ENCODE data around the gene BATF3.
"Not testable (repeated sequence)": the region's sequence is repeated elsewhere in the genome, so short reads cannot be mapped to it uniquely, and the experiment has no call there.

Gene BATF3, protein sequence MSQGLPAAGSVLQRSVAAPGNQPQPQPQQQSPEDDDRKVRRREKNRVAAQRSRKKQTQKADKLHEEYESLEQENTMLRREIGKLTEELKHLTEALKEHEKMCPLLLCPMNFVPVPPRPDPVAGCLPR

DNA sequence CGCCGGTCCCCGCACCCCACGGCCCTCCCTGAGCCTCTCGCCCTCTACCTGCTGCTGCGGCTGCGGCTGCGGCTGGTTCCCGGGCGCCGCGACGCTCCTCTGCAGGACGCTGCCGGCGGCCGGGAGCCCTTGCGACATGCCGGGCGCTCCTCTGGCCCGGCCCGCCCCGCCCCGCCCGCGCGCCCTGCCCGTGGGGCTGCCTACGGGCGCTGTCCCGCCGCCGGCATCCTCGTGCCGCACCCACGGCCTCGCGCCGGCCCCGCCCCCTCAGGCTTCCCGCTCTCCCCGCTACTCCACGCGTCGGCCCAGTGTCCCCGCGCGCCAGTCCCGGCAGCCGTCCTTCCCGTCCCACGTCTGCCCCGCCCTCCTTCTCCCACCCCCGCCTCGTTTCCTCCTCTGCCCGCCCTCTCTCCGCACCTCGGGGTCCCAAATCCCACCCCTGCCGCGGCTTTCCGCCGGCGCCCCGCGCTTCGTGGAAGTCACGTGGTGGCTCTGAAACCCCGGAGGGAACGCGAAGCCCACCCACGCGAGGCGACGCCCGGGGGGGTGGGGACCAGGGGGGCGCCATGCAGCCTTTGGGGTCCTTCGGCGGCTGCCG, at the start of gene BATF3:
BATF3 (minus strand) TSS at position 216 of the 598 bp plus-strand sequence; CDS start at position 138, 78 bp downstream.
- no peak for DNase-seq

DNA sequence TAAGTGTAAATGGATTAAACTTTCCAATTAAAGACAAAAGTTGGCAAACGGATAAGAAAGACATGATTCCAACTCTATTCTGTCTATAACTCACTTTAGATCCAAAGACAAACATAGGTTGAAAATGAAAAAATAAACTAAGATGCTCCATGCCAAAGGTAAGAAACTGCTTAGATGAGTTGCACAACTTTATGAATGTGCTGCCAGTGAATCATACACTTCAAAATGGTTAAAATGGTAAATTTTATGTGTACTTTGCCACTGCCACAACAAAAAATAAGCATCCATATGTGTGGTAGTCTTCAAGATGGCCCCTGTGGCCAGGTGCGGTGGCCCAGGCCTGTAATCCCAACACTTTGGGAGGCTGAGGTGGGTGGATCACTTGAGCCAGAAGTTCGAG, 46.9 kb upstream of the BATF3 start:
- no peak for DNase-seq

DNA sequence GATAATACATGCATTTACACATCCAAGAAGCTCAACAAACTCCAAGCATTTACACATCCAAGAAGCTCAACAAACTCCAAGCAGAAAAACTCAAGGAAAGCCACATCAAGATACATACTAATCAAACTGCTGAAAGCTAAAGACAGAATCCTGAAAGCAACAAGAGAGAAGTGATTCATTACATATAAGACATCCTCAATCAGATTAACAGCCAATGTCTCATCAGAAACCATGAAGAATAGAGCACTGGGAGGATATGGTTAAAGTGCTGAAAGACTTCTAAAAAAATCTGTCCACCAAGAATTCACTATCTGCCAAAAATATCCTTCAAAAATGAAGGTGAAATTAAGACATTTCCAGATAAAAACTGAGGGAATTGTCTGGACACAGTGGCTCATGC, 45.7 kb upstream of the BATF3 start:
- no peak for DNase-seq

DNA sequence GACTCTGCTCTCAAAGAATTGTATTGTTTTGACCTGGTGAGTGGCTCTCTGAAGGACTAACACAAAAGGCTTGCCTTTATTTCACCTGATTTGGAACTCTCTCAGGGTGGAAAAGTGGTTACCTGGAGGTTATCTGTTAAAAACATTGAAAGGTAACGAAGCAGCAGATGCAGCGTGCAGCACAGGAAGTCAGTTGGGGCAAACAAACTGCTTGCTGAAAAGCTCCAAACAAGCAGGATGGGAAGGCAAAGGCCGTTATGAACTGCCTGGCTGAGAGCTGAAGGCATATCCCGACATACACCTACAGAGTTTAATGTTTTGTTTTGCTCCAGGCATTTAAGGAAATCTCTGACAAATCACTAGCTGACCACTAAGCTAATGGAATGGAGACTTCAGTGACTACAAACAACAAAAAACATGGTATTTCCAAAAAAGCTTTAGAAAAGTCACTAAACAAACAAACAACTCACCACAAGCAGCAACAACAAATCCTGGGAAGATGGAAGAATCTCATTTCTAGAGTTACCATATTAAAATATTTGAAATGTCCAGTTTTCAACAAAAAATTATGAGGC, 44.3 kb upstream of the BATF3 start:
- DNase-seq = no peak

DNA sequence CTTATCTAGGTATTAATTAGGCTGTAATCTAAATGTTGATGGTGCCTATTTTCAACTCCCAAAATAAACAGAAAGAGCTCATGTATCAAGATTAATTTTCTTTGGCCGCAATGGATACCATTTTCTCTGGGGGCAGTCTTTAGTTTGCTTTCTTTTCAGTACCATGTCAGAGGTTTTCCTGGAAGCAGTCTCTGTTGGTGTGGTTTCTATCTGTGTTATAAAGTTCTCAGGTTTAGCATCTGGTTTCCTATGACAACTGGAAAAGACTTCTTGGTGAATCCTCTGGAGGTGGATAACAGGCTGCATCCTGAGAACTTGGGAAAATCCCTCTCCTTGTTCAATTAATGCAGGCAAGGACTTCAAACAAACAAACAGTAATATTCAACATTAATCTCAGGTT, 38.7 kb upstream of the BATF3 start:
- no peak for DNase-seq

DNA sequence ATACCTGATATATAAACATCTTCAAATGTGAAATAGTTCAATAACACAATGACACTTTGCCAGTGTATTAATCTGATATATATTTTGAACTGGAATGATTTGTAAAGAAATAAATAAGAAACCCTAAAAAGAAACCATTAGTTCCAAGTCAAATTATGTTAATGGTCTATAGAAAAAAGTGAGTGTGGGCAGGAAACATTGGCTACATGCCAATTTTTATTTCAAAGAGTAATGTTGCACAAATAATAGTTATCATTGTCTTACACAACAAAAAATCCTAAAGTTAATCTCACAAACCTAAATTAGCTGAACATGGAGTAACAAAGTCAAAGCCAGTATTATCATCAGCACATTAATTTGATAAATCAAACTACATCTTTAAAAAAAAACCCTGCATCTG, 37.9 kb upstream of the BATF3 start:
- DNase-seq = no peak

DNA sequence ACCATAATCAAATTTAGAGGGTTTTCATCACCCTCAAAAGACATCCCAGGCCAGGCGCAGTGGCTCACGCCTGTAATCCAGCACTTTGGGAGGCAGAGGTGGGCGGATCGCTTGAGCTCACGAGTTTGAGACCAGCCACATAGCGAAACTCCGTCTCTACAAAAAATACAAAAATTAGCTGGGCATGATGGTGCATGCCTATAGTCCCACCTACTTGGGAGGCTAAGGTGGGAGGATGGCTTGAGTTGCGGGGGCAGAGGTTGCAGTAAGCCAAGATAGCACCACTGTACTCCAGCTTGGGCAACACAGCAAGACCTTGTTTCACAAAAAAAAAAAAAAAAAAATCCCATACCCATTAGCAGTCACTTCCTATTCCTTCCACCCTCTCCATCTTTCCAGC, 33.5 kb upstream of the BATF3 start:
- no peak for DNase-seq

DNA sequence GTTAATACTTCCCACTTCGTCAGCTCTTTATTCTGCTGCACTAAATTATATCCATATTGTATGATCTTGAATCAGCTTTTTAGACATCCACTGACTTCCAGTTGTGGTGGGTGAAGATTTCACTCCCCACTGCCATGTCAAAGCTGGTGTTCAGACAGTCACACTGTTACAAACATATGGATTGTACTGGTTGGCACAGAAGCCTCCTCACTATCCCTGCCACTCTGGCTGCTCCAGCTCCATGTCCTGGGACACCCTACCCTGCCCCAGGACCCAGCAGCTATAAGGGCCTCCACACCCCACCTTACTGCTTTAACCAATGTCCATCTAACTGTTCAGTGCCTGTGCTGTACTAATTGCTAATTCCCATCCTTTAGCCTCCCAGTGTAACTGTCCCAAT, 32.0 kb upstream of the BATF3 start:
- no peak for DNase-seq

DNA sequence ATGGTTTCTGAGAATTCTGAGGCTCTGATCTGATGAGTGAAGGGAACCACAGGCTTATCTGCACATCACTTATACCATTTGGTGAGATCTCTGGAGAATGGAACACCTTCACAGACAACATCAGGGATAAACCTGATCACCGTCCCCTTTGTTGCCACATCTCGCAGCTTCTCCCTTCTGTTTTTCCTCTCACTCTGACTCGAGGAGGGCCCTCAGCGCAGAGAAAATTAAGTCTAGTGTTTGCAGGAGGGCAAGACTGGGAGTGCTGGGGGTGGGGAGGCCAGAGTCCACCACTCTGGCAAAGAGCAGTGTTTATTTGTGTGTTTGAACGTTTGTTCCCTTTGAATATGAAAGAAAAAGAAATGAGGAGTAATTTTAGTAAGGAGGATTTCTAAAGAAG, 29.0 kb upstream of the BATF3 start:
- DNase-seq = no peak

DNA sequence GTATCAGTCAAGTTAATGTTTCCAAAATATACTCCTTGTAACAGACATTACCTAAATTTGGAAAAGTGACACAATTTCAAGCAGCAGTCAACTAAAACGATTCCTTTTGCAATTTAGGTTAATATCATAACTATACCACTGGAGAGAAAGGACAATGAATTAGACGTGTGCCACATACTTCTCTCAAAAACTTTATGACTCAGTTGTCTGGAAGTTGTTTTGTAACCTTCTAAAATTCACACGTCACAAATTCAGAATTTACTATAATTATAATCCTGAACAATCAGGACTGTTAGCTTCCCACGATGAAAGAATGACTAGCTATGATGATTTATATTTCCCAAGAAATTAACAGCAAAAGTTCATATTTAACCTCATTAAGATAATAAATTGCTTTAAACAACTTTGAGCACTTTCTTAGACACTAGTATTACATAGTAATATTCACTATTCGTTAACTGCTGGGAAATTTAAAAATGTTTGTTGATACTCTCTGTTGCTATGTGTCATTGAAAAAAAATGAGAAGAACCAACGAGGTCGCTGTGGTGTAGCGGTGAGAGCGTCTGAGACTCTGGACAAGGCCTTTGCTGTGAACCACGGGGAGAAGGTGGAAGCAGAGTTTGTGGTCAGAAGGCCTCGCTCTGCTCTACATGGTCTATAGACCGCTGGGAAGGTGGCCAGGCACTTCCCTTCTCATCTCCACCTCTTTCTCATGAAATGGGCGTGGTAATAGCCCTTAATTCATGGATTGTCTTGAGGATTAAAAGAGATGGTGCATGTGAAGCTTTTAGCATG, 27.9 kb upstream of the BATF3 start:
- DNase-seq = no peak

DNA sequence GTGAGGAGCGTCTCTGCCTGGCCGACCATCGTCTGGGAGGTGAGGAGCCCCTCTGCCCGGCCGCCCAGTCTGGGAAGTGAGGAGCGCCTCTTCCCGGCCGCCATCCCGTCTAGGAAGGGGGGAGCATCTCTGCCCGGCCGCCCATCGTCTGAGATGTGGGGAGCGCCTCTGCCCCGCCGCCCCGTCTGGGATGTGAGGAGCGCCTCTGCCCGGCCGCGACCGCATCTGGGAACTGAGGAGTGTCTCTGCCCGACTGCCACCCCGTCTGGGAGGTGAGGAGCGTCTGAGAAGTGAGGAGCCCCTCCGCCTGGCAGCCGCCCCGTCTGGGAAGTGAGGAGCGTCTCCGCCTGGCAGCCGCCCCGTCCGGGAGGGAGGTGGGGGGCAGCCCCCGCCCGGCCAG, 25.0 kb upstream of the BATF3 start:
- not testable (repeated sequence) for DNase-seq

DNA sequence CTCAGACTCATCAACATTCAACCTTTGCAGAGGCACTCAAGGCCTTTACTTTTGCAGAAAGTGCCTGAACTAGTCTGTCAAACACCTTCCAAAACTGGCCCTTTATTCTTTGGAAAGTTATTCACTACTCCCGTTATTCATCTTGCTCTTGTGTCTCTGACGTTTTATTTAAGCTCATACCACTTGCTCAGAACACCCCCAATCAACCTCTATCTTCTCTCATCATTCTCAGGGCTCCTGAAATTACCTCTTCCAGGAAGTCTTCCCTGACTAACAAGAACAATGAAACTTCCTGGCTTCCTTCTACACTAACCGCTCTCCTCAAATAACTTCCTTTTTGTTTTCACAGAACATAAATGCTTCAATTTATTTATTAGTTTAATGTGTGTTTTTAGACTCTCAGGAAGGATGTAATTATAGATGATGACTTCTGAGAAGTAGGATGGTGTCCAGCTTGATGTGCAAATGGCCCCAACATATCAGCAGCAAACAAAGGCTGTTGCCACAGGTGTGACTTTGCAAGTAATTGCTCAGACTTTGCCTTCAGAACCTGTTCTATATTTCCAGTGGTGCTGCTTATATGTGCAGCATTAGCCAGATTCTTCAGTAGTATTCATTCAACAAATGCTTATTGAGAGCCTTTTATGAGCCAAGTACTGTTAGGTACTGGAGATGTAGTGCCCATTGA, 22.8 kb upstream of the BATF3 start:
- DNase-seq = no peak

DNA sequence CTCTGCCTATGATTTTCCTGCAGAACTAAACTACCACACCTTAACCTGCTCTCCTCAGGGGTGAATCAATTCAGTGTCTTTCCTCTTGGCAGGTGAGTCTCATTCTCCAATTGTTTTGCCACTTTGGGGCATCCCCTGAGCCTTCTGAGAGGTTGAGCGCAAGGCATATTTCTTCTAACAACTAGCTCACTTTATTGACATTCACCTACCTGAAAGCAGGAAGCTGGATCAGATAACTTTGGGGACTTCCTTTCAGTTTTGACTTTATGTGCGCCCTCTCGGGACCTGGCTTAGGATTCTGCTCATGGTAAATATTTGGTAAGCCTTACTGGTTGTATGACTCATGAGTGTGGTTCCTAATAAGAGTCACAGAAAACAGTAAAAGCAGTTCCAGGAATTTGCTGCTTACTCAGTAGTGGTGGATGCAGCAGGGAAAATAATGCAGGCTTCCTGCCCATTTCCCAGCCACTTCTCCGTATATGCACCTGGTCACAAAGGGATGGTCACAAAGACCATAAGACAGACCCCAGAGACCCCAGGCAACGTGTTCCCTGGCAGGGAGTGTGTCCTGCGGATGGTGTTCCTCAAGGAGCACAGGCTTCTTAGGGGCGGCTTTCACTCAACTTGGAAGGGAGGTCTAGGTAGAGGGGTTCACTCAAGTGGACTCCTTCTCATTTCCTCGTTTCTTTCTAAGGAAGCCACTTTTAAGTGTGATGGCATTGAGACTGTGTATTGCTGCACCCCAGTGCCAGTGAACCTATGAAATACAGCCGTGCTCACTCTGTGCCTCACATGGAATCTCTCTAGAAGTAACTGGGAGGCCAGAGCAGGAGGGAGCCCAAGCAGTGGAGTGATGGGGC, 22.0 kb upstream of the BATF3 start:
- no peak for DNase-seq

DNA sequence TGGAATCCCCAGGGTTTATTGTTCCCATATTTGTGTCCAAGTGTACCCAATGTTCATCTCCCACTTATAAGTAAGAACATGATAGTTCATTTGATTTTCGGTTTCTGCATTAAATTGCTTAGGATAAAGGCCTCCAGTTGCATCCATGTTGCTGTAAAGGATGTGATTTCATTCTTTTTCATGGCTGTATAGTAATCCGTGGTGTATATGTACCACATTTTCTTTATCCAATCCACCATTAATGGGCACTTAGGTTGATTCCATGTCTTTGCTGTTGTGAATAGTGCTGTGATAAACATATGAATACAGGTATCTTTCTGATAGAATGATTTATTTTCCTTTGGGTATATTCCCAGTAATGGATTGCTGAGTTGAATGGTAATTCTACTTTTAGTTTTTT, 20.0 kb upstream of the BATF3 start:
- no peak for DNase-seq

DNA sequence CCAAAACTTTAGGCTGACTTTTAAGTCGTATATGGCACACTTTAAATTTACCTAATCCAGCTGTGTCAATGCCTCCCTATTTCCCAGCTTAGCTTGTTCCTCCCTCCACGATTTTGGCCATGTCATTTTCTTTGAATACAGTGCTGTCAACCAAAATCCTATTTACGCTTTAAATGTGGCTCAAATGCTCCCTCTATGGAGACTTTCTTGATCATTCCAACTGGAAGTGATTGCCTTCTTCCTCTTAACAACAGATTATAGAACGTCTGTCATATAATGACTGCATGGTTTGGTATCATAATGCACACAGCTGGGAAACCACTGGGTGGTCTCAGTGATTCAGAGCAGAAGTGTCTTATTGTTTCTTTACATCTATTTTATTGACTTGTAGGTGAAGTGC, 18.9 kb upstream of the BATF3 start:
- DNase-seq = no peak

DNA sequence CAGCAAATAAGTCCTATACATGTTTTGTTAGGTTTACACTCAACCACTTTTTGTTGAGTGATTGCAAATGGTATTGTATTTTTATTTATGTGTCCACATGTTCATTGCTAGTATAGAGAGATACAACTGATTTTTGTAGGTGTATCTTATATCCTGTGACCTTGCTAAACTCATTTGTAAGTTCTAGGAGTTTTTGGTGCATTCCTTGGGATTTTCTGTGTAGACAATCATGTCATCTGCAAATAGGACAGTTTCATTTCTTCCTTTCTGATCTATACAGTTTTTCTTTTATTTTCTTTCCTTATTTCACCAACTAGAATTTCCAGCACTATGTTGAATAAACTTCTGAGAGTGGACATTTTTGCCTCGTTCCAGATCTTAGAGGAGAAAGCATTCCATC, 16.5 kb upstream of the BATF3 start:
- DNase-seq = no peak

DNA sequence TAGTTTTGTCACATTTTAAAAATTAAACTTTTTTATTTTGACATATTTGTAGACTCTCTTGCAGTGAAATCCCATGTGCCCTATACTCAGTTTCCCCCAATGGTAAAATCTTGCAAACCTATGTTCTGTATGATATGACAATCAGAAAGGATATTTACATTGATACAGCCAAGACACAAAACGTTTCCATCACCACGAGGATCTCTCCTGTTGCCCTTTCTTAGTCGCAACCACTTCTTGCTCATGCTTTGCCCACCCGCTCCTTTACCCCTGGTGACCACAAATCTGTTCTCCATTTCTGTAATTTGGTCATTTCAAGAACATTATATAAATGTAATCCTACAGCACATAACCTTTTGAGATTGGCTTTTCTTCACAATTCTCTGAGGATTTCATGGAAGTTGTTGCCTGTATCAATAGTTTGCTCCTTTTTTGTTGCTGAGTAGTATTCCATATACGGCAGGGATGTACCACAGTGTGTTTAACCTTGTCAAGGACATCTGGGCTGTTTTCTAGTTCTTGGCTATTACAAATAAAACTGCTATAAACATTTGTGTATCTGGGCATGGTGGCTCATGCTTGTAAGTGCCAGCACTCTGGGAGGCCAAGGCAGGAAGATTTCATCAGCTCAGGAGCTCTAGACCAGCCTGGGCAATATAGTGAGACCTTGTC, 14.0 kb upstream of the BATF3 start:
- no peak for DNase-seq

DNA sequence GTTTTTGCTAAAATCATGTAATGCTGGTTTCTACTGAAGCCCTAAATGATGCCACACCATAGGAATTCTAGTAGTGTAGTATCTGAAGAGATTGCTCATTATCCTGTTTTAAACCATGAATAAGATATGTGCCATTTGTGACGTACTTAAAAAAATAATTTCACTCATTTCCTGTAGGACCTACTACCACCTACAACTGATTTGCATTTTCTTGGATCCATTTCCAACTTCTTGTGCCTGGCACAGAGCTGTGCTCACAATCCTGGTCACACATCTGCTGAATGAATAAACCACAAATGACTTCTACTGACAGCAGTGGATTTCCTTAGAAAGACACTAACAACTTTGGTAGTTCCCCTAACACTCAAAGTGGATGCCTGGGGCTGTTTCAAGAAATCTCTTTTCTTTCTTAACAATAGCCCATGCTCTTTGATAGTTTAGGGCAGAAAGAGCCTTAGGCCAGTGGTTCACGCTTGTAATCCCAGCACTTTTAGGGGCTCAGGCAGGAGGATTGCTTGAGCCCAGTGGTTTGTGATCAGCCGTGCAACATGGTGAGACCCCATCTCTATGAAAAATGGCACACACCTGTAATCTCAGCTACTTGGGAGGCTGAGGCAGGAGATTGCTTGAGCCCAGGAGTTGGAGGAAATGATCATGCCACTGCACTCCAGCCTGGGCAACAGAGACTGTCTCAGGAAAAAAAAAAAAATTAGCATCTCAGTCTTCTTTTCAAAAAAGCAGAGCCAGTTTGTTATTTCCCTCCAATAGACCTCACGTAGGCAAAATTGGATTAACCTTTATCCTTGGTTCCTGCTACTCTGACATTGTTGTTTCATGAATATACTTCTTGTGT, 13.0 kb upstream of the BATF3 start:
- no peak for DNase-seq

DNA sequence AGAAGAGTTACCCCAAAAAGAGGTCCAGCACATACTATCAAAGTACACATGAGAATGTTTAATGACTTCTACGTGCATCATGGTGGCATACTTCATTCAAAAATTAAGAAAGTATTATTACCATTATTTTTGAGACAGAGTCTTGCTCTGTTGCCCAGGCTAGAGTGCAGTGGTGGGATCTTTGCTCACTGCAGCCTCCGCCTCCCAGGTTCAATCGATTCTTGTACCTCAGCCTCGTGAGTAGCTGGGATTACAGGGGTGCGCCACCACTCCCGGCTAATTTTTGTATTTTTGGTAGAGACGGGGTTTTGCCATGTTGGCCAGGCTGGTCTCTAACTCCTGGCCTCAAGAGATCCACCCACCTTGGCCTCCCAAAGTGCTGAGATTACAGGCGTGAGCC, 12.3 kb upstream of the BATF3 start:
- not testable (repeated sequence) for DNase-seq

DNA sequence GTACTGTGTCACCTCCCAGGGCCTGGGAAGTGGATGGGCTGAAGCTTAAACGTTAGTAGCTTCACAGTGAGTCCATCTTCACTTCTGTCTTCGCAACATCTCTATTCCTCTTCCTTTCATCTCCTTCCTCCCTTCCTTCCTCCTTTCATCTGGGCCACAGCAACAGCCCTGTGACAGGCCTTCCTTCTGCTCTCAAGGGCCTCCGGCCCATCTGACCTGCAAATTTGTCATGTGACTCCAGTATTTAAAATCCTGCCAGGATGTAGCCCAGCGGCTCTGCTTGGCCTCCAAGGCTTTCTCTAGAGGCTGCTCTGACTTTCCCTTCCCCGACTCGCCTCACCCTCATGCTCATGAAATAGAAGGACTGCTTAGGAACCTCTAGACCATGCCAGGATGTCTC, 10.9 kb upstream of the BATF3 start:
- DNase-seq = no peak

DNA sequence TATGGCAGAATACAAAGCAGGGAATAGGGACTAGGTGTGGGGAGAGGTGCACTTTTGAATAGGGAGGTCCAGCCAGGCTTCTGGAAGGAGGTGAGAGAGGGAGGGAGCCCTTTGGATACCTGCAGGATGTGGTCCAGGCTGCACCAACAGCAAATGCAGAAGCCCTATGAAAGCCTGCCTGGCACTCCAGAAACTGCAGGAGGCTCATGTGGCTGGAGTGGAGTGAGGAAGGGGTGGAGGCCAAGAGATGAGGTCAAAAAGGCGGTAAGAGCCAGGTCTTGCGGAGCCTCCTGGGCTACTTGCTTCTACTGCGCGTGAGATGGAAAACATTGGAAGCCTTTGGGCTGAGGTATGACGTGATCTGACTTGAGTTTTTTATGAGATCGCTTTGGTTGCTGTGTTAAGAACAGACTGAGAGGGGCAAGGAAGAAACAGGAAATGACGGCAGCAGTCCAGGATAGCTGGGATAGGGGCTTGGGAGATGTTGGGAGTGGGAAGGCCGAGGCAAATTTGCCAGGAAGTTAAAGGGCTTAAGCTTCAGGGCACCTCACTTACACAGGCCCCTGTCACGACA, 4.4 kb upstream of the BATF3 start:
- no peak for DNase-seq
